Stimulated activated CD8-positive, alpha-beta memory T cell treated with anti-CD3 and anti-CD28 coated beads, Interleukin-12 subunit alpha, Interleukin-12 subunit beta, amount 100 ng/mL, for 24 hours (primary cell): ENCODE data around the gene GPC6.
"Not testable (repeated sequence)": the region's sequence is repeated elsewhere in the genome, so short reads cannot be mapped to it uniquely, and the experiment has no call there.

ENCODE experiments used
- DNase-seq: peaks from one replicate; pipeline ENCODE4 v3.0.0-alpha.2; 2020; ENCODE audit errors: extremely low read depth

Gene GPC6

DNA sequence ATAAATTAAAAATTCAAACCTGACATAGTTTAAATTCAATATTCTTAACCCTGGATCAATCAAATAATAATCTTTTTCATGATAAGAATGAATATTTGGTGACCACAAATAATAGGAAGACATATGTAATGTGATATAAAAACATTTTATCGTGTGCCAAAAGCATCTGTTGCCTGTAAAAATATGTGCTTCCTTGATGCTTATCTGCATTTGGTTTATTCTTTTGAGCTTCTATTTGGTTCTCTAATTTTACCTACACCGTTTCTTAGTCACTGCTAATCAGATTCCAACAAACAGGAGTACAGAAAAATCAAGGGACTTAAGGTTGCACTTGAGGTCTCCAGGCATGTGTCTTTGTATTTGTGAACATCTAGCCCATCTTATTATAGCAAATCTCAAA, 978.3 kb downstream of the GPC6 start:
- DNase-seq, result no peak

DNA sequence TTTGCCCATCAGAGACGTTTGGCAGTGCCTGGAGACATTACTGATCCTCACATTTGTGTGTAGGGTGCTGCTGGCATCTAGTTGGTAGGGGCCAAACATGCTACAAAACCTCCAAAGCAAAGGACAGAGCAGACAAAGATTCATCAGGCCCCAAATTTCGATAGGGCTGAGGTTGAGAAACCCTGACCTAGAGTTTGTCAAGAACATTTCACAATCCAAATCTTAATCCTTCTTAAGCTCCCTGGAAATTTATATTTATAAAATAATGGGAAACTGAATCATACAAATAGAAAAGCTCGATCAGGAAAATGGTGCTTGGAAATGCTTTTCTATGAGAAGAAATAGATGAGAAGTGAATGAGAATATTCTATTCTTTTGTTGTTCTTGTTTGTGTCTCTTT, 979.3 kb downstream of the GPC6 start:
- no peak for DNase-seq

DNA sequence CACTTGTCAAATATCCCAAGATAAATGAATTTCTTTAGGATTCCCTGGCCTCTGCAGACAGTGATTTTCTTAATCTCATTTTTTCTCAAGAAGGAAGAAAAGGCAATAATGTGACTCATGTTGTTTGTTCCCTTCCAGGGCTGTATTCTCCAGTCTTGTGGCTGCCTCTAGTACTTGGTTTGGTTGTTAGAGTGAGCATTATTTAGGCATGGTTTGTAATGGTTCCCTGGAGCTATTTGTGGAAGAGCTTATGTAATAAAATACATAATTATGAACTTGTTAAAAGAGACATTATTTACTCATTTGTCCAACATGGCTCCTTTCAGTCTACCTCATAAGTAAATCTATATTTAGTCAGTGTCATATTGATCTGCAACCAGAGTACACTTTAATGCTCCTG, 982.5 kb downstream of the GPC6 start:
- no peak for DNase-seq

DNA sequence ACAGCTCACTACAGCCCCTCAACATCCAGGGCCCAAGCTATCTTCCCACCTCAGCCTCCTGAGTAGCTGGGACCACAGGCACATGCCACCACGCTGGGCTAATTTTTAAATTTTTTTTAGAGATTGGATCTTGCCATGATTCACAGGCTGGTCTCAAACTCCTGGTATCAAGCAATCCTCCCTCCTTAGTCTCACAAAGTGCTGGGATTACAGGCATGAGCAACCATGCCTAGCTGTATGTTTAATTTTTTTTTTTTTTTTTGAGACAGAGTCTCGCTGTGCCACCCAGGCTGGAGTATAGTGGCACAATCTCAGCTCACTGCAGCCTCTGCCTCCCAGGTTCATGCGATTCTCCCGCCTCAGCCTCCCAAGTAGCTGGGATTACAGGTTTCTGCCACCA, 983.3 kb downstream of the GPC6 start:
- DNase-seq, result not testable (repeated sequence)

DNA sequence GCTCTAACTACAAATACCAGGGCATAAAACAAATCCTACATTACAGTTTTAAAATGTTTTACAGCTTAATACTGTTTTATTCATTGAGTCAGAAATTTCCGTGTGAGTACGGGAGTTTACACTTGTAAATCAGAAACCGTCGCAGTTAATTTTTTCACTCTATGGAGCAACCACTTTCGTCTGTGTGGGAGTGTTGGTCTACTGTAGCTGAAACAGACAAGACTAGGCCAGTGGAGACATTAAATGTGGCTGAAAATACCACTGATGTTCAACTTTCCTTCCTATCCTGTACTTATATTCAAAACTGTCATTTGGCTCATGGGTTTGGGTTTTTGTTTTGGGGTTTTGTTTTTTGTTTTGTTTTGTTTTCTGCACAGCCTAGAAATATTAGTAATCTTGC, 984.2 kb downstream of the GPC6 start:
- DNase-seq, result no peak

DNA sequence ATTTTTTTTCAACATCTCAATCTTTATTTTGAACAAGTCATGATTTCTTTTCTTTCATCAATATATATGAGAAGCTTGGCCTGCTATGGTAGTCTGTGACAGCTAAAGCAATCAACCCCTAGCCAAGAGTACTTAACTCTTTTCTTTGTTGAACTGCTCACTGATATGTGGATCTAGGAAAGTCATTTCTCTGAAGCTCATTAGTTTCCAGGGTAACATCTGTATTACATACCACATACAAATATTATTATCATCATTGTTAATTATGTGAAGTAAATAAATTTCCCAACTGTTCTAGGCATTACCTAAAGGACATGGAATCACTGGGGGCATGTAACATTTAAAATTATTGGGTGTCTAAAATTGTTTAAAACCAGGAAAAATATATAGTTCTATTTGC, 985.6 kb downstream of the GPC6 start:
- no peak for DNase-seq

DNA sequence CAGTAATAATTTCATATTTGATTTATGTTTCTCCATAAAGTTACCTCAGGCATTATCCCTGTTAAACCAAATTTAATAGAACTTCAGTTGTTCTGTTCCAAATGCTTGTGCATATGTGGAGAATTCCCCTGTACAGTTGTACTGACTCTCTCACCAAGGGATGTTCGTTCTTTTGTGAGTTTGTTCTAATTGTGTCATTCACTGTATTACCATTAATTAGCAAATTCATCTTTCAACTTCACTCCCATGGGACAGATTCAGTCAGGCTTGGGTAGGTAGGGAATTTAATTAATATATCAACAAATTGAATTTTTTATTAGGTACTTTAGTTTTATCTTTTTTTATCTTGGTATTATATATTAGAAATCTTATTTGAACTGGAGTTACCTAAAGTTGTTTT, 987.5 kb downstream of the GPC6 start:
- no peak for DNase-seq

DNA sequence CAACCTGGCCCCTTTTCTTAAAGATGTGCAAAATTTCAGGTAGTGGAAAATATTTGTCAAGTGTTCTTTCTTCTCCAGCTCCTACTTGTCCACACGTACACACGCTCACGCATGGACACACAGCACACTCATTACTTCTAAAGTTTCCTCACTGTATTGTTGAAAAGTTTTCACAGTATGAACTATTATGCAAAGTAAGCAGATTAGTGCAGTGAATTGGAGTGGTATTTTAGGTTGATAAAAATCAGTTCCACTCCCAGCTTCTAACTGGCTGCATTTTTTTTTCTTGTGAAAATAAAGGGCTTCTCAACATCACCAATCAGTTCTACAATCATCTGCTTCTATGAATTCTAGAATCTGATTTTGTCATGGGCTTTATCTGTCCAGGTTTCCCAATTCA, 988.4 kb downstream of the GPC6 start:
- DNase-seq, result no peak

DNA sequence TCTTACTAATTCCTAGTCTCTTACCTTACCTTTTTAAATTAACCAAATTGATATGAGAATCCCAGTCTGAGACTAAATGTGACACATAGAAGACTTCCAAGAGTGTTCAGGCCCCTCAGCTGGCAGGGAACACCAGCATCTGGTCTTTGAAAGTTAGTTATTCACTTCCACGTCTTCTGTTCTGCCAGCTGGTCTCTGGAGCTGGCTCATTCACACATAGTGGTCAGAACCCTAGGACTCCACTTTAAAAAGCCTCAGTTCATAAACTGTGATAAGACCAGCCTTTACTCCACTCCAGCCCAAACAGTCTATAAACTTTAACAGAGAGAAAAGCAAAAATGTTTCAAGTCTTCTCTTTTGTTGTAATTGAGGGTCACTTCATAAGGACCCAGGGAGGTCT, 989.9 kb downstream of the GPC6 start:
- DNase-seq, result no peak

DNA sequence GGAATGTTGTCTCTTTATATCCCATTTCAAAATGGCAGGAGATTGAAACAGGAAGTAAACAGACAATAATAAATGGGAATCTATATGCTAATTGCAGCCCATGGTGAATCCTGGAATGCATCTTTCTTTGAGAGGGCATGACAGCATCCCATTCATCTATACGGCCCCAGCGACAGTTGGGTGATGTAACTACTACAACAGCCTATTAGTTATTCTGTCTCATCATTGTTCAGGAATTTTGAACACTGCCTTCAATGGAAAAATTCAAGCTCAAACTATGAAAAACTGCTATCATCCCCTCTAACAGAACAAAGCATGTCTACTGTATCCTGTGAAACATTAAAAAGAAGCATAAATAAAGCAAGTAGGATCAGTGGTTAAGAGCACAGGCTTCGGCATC, 990.8 kb downstream of the GPC6 start:
- no peak for DNase-seq

DNA sequence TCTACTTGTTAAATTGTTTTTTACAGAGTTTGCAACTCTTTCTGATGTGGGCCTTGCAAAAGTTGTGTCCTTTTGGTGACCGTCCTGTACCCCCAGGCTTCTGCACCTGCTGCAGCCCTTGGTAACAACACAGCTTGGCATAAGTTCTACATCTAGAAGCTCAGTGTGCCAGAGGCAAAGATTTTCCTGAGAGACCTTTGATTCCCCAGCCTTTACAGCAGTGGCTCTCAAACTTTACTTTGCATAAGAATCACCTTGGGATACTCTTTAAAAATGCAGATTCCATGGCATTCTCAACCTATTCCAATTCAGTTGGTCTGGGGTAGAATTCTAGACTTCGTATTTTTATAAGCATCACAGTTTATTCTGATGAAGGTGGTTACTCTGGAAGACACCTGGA, 991.9 kb downstream of the GPC6 start:
- no peak for DNase-seq

DNA sequence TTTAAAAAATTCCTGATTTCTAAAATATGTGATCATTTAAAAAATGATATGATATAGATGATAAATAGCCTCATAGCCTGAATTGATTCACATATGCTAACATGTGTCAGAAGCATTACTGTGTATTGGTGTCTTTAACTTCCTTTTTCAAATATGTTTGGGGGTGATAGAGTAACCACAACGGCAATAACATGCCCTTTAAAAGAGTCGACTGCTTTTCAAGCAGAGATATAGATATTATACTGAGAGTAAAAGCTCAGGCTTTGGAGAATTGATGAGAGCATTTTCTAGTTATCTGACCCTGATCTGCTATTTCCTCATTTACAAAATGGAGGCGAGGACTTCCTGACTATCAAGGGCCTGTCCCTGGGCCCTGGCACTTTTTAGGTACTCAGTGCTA, 992.3 kb downstream of the GPC6 start:
- DNase-seq, result no peak

DNA sequence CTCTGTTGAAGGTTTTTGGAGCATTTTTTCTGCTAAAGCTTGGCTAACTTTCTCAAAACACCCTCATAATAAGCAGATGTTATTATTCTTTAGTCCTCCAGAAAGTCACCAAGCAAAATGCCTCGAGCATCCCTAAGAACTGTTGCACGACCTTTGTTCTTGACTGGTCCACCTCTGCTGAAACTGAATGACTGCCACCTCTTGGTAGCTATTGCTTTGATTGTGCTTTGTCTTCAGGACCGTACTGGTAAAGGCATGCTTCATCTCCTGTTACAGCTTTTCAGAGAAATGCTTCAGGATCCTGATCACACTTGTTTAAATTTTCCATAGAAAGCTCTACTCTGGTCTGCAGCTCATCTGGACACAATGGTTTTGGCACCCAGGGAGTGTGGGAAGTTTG, 998.1 kb downstream of the GPC6 start:
- no peak for DNase-seq

DNA sequence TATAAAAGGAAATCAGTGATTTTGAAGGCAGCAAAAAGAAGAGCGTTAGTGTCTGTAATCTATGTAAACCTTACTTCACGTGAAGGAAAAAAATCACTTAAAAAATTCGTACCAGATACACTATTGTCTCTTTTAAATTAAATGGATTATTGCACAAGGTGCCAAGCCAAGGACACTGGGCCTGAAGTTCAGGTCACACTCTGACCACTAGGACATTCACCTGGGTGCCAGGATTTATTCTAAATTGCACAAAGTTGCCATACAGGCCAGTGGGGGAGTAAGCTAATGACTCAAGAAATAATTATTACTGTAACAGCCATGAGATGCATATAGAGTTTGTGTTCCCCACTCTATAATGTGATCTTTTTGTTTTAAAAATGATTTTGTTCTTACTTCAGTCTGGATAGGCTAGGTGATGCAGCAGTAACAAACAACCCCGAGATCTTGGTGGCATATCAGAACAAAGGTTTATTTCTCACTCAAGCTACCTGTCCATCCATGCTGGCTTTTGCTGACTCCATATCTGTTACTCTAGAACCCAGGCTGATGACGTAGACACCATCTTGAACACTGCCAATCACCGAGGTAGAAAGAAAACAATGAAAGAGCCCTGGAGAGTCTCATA, 1000.8 kb downstream of the GPC6 start:
- DNase-seq, result no peak

DNA sequence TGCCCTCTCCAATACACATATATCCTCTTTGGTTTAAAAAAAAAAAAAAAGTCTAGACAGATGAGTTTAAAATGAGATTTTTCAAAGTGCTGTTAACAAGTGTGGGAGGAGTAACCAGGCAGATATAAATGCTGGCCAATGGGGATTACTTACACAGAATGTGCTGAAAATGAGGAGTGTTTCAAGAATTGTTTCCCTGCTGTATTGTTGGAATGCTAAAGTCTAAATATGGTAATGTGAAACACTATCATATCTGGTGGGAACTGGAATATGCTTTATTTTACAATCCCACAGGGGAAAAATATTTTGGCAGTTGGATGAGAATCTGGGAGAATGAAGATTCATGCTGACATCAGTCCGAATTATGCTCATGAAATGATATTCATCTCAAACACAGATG, 1002.2 kb downstream of the GPC6 start:
- DNase-seq, result no peak

DNA sequence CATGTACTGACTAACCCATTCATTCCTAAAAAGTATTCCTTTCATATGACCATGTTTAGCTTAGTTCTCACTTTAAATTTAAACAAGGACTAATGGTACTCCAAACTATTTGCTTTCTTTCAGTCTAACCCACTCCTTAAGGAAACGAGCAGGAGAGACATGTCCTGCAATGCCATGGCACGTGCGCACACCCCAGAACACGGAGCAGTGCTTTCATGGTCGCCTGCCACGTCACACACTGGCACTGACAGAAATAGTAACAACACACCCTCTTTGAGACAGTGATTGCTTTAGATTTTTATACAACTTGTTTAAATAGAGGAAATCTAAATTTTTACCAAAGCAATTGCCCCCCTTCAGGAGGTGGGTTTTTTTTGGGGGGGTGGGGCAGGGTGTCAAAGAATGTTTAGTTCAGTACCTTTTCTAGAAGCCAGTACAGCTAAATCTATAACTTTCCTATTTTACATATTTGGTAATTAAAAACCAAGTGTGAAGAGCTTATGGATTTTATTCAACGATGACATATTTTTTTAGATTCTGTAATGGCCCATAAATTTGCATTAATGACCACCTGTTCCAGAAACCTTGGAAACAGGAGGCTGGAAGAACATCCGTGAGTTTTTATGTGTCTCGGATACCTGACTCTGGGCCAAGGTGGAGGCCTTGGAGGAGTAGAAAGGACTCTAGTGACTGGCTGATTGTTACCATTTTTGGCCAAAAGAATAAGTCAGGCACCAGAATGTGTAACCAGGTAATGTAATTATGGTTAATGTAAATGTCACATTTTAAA, 1005.7 kb downstream of the GPC6 start:
- no peak for DNase-seq

DNA sequence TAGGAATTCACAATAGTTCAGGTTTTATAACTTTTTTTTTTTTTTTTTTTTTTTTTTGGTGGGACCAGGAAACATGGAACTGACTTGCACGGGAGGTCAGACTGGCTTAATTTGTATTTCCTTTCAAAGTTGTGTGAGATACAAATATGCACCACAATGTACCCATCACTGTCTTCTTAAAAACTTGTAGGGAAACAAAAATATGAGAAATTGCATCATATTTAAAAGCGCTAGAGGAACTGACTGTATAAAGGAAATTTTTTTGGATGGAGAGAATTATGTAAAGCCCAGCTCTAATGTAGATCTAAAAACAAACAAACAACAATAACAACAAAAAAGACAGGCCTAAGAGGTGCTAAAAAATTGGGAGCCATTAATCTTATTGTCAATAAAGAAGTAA, 1006.3 kb downstream of the GPC6 start:
- no peak for DNase-seq

DNA sequence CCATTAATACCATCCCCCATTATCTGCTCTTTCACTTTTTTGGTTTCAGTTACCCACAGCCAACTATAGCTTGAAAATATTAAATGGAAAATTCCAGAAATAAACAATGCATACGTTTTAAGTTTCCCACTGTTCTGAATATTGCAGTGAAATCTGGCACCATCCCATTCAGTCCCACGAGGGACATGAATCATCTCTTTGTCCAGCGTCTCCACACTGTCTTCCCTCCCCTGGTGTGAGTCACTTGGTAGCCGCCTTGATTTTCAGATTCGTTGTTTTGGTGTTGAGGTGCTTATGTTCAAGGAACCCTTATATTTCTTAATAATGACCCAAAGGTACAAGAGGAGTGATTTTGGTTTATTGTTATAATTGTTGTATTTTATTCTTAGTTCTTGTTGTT, 1006.8 kb downstream of the GPC6 start:
- DNase-seq, result no peak

DNA sequence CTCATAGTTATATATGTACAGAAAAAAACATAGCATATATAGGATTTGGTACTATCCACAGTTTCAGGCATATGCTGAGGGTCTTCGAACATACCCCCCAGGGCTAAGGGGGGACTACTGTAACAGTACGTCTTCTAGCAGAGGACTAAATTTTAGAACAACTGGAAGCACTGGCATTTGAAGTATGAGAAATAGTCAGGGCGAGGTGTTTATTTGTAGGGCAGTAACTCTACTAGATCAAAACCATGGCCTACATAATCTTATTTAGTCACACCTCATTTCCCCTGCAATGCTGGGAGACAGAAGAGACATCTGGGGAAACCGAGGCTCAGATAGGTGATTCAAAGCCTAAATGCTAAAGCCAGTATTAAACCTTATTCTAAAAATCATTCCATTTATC, 1007.2 kb downstream of the GPC6 start:
- no peak for DNase-seq

DNA sequence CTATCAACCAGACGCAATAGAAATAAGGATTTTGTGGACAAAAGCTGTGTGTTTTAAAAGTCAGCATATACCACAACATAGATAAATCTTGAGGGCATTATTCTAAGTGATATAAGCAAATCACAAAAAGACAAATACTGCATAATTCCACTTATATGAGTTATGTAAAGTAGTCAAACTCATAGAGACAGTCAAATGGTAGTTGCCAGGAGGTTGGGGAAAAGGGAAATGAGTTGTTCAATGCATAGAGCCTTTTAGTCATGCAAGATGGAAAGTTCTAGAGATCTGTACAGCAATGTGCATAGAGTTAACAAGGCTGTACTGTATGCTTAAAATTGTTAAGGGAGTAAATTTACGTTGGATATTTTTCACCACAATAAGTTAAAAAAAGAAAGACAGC, 1008.1 kb downstream of the GPC6 start:
- DNase-seq, result no peak

DNA sequence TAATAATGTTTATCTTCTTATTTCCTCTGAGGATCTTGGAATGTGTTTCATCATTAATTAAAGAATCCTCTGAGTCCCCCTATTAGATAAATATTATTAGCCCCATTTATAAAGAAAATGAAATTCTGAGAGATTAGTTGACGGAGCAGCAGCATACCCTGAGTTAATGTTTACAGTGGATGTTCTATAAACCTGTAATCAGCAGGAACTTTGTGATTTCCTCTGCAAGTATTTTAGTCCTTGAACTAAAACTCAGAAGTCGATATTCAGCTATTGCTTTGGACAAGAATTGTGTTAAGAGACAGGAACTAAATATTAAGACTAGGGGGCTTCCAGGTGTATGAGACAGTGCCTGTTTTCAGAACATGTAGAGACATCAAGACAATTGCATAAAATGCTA, 1009.5 kb downstream of the GPC6 start:
- DNase-seq, result no peak

DNA sequence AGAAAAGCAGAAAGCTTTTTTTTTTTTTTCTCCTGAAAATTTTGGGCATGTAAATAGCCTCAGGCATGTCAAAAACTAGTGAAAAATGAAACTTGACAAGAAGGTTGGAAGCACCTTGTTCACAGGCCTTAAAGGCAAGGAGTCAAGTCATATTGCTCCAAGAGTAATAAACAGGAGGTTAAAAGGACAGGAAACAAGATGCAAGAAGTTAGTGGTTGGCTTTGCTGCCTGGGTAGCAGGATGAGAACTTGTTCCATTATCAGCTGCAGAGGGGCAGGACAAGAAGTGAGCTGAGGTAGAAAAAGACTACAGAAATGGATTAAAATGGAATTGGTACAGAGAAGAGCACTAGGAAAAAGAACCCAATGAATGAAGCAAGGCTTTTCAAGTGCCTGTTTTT, 1010.3 kb downstream of the GPC6 start:
- DNase-seq, result no peak

DNA sequence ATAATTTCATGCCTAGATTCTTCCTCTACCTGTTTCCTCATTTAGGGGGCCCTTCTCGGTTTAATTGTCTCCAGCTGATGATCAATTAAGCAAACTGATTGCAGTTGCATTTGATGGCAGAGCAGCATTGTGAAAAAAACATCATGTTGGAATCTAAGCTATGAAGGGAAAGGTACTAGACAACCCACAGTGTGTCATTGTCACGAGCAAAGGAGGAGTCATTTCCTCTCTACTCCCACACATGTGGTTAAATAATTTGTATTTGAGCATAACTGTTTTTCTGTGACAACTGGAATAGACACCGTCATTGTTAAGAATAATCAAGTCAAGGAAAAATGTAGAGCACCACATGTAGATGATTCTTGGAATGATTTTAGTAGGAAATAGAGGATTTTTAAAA, 1012.5 kb downstream of the GPC6 start:
- DNase-seq, result no peak

DNA sequence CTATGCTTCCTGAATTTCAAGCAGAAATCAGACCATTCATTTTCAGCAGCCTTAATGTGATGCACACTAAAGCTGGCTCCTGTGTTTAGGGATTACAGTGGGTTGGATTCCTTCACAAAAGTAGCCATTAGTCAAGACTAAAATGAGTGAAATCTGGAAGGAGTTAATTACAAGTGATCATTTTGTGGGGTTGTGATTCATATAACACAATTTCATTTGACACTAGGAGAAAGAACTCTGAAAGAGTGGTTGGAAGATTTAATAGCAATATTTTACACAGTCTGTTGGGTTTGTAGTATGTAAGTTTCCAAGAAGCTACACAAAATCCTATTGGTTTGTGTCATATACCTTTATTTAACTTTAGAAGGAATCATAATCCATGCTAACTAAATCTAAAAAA, 1015.9 kb downstream of the GPC6 start:
- DNase-seq, result no peak
